ENCODE results near the gene FAM9A.
"Not testable (repeated sequence)": the region's sequence is repeated elsewhere in the genome, so short reads cannot be mapped to it uniquely, and the experiment has no call there.

The FAM9A gene

DNA sequence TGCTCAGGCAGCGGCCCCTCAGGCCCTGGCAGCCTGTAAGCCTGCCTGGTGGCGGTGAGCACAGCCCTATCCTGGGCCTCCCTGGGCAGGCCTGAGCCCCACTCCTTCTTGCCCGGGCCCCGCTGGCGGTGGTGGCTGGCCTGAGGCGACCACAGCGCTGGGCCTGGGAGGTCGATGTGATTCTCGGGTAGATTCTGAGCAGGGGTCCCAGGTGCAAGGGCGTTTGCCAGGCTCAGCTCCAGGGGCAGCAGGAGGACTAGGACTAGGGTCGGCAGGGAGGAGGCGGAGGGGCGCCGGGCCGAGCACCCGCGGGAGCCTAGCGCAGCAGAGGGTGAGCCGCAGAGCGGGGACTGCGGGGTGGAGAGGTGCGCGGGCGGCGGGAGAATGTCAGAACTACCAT lies 17.0 kb downstream of the FAM9A start:
- no peak for TF ChIP-seq CTCF (IDR thresholded peaks at IDR 0.05; ENCODE audit: borderline replicate concordance, control extremely low read depth, extremely low read depth, insufficient read depth, missing control alignments)
- in situ Hi-C loops (cut with MboI; ENCODE audit: low sequenced_read_pairs, unreplicated experiment) = no loop called here
- DNase-seq (ENCODE audit: low spot score) = no peak

GRCh38 chrX:8783714-8784098 lies 17.5 kb downstream of the FAM9A start:
- TF ChIP-seq CTCF (IDR thresholded peaks at IDR 0.05; ENCODE audit: borderline replicate concordance, control extremely low read depth, extremely low read depth, insufficient read depth, missing control alignments) = no peak
- in situ Hi-C loops (cut with MboI; ENCODE audit: low sequenced_read_pairs, unreplicated experiment) = no loop called here
- DNase-seq (ENCODE audit: low spot score) = no peak

- peak; percentile 28 for DNase-seq (ENCODE audit: low spot score)
- TF ChIP-seq CTCF (IDR thresholded peaks at IDR 0.05; ENCODE audit: borderline replicate concordance, control extremely low read depth, extremely low read depth, insufficient read depth, missing control alignments) = peak; percentile 3
Measured at GRCh38 chrX:8783097-8783713, 18.0 kb downstream of the FAM9A start.

DNA sequence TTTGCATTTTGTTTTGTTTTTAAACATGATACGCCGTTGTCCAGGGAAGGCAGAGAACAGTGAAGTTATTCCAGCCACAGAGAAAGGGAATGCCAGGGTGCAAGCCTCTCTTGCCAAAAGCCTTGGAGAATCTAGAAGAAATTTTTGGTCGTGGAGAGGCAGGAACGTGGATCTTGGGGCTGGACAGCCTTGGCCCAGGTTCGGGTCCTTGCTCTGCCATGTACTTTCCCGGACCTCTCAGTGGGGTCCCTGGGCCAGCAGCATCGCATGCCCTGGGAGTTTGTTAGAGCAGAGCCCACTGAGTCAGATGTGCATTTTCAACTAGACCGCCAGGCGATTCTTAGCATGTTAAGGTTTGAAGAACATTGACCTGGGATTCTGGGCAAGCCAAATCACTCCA lies 18.6 kb downstream of the FAM9A start:
- no peak for TF ChIP-seq CTCF (IDR thresholded peaks at IDR 0.05; ENCODE audit: borderline replicate concordance, control extremely low read depth, extremely low read depth, insufficient read depth, missing control alignments)
- in situ Hi-C loops (cut with MboI; ENCODE audit: low sequenced_read_pairs, unreplicated experiment) = no loop called here
- no peak for DNase-seq (ENCODE audit: low spot score)

More at GRCh38 chrX:8783097-8783713, 18.0 kb downstream of the FAM9A start:
- in situ Hi-C loops (cut with MboI; ENCODE audit: low sequenced_read_pairs, unreplicated experiment) = no loop called here

DNA sequence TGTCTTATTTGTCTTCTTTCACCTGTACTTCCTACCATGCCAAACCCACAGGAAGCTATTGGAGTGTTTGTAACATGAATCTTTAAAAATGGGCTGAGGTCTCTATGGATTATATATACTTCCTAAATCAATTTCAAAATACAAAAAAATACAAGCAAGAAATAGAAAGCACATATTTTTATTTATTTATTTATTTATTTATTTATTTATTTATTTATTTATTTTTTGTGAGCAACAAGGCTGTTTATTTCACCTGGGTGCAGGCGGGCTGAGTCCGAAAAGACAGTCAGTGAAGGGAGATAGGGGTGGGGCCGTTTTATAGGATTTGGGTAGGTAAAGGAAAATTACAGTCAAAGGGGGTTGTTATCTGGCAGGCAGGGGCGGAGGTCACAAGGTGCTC lies 19.3 kb downstream of the FAM9A start:
- in situ Hi-C loops (cut with MboI; ENCODE audit: low sequenced_read_pairs, unreplicated experiment); DNase-seq (ENCODE audit: low spot score): not testable (repeated sequence)

- in situ Hi-C loops (cut with MboI; ENCODE audit: low sequenced_read_pairs, unreplicated experiment) = no loop called here
- DNase-seq (ENCODE audit: low spot score) = no peak
- no peak for TF ChIP-seq CTCF (IDR thresholded peaks at IDR 0.05; ENCODE audit: borderline replicate concordance, control extremely low read depth, extremely low read depth, insufficient read depth, missing control alignments)
Measured at GRCh38 chrX:8773117-8773516, 28.1 kb downstream of the FAM9A start.

- in situ Hi-C loops (cut with MboI; ENCODE audit: low sequenced_read_pairs, unreplicated experiment) = no loop called here
- no peak for TF ChIP-seq CTCF (IDR thresholded peaks at IDR 0.05; ENCODE audit: borderline replicate concordance, control extremely low read depth, extremely low read depth, insufficient read depth, missing control alignments)
- DNase-seq (ENCODE audit: low spot score) = no peak
Measured at GRCh38 chrX:8760021-8760420, 41.2 kb downstream of the FAM9A start.

- in situ Hi-C loops (cut with MboI; ENCODE audit: low sequenced_read_pairs, unreplicated experiment); DNase-seq (ENCODE audit: low spot score): not testable (repeated sequence)
Measured at GRCh38 chrX:8758706-8759105, 42.5 kb downstream of the FAM9A start.

DNA sequence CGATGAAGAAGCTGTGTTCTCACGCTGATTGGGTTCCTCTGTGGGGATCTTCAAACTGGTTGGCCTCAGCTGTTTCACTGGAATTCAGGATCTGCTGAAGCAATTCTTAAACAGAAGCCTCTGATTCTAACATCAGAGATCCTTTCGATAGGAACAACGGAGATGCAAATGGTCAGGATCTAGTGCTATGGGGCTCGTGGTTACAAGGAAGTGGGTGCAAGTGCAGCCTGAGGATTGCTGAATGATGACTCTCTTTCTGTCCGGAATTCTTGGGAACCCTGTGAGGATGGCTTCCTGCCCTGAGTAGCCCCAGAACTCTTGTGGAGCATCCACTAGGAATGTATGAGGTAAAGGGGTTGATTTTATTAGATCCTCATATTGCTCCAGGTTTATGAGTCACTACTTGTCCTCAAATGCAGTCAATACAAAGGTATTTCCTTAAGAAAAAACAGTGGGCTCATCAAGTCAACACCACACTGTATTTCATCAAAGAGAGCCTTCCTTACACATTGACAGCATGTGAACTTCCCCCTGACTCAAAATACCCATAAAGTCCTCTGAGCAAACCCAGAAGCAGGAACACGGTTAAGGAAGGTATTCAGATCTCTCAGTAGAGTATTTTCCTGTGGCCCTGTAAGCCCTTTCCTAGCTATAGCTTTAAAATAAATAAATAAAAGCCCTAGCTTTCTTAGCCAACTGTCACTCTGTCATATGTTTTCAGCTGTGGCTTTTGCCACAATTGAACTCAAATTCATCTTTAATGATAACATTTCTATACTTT lies 43.4 kb downstream of the FAM9A start:
- in situ Hi-C loops (cut with MboI; ENCODE audit: low sequenced_read_pairs, unreplicated experiment); DNase-seq (ENCODE audit: low spot score): not testable (repeated sequence)

All from GM13976 (cell line).